GM21737 (cell line): ENCODE results near the gene OR52N2.

Source experiments
- ATAC-seq: cut with Tn5 transposase; IDR thresholded peaks from one replicate; pipeline ENCODE4 v1.9.1; 2021; ENCODE audit warnings: mild to moderate bottlenecking, moderate library complexity; ENCODE audit not compliant: unreplicated experiment

The OR52N2 gene

GRCh38 chr11:5808500-5809121, at the start of gene OR52N2:
TSS of gene OR52N2 (plus strand) at chr11:5808924. CDS start at chr11:5820336, 11,412 bp downstream.
- peak; percentile 95 for ATAC-seq

DNA sequence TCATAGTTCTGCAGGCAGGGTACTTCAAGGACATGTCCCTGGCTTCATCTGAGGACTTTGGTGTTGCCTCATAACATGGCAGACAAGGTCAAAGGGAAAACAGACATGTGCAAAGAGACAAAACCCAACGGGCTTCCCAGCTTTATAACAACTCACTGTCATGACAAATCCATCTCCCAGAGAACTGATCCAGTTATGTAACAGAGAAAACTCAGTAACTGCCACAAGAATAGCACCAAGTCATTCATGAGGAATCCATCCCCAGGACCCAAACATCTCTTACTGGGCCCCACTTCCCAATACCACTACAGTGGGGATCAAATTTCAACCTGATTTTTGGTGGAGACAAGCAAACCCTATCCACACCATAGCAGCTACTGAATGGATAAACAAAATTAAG, 41.7 kb upstream of the OR52N2 start:
- ATAC-seq, result no peak

DNA sequence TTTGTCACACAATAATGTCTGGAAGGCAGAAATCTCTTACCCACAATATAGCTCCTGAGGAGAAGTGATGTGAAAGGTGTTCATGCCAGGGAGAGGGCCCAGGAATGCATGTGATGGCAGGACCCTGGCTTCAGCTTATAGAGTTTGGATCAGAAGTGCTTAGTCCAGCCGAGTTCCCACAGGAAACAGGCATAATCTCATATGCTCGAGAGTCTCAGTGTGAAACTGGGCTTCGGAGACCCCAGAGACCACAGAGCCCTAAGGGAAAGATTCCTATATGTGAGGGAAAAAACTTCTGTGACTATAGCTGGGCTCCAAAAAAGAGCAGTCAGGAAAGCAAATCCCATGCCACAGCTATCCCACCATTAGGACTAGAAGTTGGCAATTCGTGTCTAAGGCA, 25.5 kb upstream of the OR52N2 start, which contains the start of gene OR52N5:
Gene OR52N5 (minus strand): TSS at position 101 of the 400 bp plus-strand sequence. CDS start 4,721 bp downstream, outside the sequence.
- ATAC-seq, result no peak

DNA sequence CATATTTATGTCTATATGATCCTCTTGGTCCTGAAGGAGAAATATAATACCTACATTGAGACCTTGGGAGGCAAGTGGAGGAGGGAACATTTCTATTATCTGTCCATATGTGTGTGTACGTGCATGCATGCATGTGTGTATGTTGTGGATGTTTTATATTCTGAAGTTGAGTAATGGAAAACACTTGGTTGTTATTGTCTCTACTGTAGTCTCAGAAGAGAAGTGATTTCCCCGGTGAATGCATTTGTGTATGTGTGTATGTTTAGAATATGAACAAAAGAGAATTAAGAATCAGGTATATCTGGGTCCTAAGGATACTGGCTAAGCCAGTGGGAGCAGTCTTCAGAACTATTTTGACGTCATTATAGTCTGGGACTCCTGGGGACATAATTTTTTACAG, 17.6 kb upstream of the OR52N2 start, which contains the start of gene OR52N1:
Gene OR52N1 (minus strand): TSS at position 101 of the 400 bp plus-strand sequence. CDS start 2,449 bp downstream, outside the sequence.
- ATAC-seq, result no peak

DNA sequence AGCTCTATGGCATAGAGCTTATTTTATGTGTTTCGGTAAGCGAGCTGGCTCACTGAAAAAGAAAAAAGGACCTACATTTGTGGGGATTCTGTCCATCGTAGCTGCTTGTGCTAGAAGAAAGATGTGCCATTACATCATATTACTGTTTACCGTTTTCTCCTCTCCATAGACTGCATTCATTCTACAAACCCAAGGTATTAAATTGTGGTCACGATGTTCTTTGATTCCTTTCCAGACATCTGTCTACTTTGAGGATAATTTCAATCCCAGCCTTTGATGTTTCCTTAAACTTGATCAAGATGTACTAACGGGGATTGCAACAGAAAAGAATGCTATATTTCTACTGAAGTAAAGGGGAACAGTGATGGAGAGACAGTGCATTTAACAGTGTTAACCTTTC, 12.2 kb upstream of the OR52N2 start:
- no peak for ATAC-seq

- ATAC-seq, result no peak
Measured at GRCh38 chr11:5803982-5804381, 4.7 kb upstream of the OR52N2 start.

DNA sequence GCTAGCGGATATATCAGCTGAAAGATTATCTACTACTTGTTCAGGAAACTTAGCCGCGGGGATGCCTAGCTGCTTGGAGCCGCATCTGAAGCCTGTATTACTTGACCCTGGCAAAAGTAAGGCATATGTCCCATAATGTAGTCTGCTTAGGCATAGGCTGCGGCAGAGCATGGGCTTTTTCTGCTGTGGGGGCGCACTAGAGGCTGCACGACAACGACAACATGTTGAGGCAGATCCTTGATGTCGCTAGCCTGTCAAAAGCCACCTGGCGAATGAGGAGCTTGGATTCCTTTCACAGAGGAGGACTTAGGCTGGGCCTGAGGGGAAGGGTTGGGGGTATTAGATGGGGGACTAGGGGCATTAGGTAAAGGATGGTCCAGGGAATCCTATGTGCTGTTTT, 1.1 kb upstream of the OR52N2 start:
- ATAC-seq, result no peak

- ATAC-seq, result peak; percentile 21
Measured at GRCh38 chr11:5809122-5809519, 397 bp downstream of the OR52N2 start.

DNA sequence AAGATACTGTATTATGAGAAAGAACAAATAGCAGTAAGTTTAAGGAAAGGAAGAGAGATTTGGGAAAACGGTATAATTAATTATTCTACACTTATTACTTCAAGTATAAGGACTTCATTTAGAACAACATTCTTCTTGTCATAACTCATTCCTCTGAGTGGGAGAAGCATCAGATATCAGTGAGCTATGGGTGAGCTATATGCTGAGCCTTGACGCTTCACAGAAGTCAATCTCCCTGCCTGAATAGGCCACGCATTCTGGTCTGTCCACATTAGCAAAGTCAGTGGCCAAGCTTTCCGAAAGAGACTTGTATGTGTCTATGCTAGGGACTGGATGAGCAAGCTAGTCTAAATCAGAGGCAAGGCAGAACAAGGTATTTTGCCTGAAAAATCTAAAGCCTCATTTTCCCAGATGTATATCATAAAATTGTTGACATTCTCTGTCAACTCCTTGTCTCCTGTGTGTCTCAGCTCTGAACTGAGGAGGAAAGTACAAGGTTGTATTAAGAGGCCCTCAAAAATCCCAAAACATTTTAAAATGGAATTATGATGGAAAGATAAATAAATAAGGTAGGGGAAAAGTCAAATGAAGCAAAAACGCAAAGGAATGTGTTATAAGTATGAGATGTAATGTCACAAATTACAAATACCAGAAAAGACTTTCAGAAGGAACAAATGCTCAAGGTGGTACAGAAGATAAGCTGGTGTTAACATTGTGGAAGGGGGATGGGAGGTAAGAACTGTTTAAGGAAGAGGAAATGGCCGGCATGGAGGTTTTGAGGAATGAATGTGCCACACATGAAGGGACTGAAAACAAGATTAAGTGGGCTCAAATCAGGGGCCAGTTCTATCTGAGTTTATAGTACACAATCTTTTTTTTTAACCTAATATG, 1.4 kb downstream of the OR52N2 start:
- ATAC-seq, result no peak

GRCh38 chr11:5815534-5815933, 6.8 kb downstream of the OR52N2 start:
- ATAC-seq, result no peak

- ATAC-seq, result no peak
Measured at GRCh38 chr11:5818245-5818886, 9.6 kb downstream of the OR52N2 start.

- ATAC-seq, result no peak
Measured at GRCh38 chr11:5831196-5831829, 22.6 kb downstream of the OR52N2 start.

GRCh38 chr11:5833446-5833845, 24.7 kb downstream of the OR52N2 start:
- ATAC-seq, result no peak

GRCh38 chr11:5837695-5838094, 29.0 kb downstream of the OR52N2 start:
- ATAC-seq, result no peak

- ATAC-seq, result no peak
Measured at GRCh38 chr11:5841797-5842196, 33.1 kb downstream of the OR52N2 start, which contains the start of gene OR52E6. TSS of gene OR52E6 (minus strand) at chr11:5841897. CDS start at chr11:5841897, 0 bp downstream.

DNA sequence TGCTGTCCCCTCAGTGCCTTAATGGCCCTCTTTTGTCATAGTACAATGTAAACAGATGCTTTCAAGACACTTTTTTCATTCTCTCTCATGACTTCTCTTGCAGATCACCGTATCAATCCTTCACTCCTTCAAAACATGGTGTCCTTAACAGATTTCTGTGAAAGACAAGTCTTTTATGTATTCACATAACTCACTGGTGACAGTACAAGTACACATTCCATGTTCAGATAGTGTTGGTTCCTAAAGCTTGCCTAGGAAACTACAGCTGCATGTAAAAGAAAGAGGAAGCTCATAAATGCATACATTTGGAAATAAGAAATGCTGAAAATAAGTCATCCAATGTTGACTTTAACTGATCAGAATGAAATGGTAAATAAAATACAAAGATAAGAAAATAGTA, 38.0 kb downstream of the OR52N2 start:
- ATAC-seq, result no peak

DNA sequence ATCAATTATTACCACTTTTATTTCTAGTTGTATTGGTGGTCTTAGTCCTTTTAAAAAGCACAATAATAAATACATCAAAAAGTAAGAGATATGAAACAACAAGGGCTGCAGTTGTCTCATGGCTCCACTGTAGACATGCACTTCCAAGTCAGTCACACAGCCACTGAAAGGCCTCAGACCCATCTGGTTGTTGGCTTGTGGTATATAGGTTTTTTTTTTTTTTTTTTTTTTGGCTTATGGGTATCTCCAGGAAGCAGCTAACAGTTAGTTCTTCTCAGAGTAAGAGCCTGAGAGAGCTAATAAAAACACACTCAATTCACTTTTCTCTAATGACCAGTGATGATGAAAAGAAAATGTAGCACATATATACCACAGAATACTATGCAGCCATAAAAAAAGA, 39.0 kb downstream of the OR52N2 start:
- no peak for ATAC-seq

DNA sequence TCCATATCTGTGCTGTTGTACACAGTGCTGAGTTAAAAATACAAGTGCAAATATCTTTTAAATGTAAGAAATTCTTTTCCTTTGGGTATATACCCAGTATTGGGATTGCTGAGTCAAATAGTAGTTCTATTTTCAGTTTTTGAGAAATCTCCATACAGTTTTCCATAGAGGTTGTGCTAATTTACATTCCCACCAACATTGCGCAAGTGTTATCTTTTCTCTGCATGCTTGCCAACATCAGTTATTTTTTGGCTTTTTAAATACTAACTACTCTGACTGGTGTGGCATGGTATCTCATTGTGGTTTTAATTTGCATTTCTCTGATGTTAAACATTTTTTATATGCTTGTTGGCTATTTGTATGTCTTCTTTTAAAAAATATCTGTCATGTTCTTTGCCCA, 42.3 kb downstream of the OR52N2 start:
- no peak for ATAC-seq

- no peak for ATAC-seq
Measured at GRCh38 chr11:5857590-5857989, 48.9 kb downstream of the OR52N2 start, which contains the start of gene OR52E8. TSS of gene OR52E8 (minus strand) at chr11:5857690. CDS start at chr11:5857690, 0 bp downstream.

- ATAC-seq, result no peak
Measured at GRCh38 chr11:5865826-5866225, 57.1 kb downstream of the OR52N2 start.
